ENCODE results near the gene IDH2. TPM values are rescaled to one million over a fixed set of nuclear protein-coding genes. Genes with fewer than 3 reads are reported as not detected.

Gene IDH2
- total and polyA plus RNA-seq, 2 of the 13 experiments (the other 11 are each of a cell fraction or from before 2014, with no cell fraction given): 121 to 145 TPM

GRCh38 chr15:90104551-90104950 is 2.3 kb upstream of the IDH2 start:
- WGBS (ENCODE audit: low lambda C conversion rate): 35% methylated on average over 3 of the region's 4 CpGs
- in situ Hi-C loops (cut with HindIII; ENCODE audit: extremely low pct_ligation_motif_present, low pct_unique_long_range_greater_than_20kb): no loop called here
- ChIA-PET CTCF (ENCODE audit: low intra/inter-chr PET ratio, low total read pairs) (no interaction called here), POLR2A (interaction anchor here (1.0 kb wide), 1 partner anchor 22 kb away, joined by 3 read pairs; no protein-coding TSS in a partner anchor)
- TF ChIP-seq EED (CRISPR knock-in tag; IDR thresholded peaks at IDR 0.05): 0 out of 2 replicates have a peak, but pooled peaks have one; percentile 35
- peak; percentile 94 for TF ChIP-seq ZNF768 (CRISPR knock-in tag; IDR thresholded peaks at IDR 0.05)
- 0 out of 2 replicates have a peak, but pooled peaks have one; percentile 20 for TF ChIP-seq ZNF501 (CRISPR knock-in tag; IDR thresholded peaks at IDR 0.05)
- no peak for TF ChIP-seq ZNF780A (CRISPR knock-in tag; IDR thresholded peaks at IDR 0.05)
- TF ChIP-seq ZMYM3 (CRISPR knock-in tag; IDR thresholded peaks at IDR 0.05): peak; percentile 76
- TF ChIP-seq CENPX (CRISPR knock-in tag; IDR thresholded peaks at IDR 0.05): no peak
- no peak for TF ChIP-seq USF2 (IDR thresholded peaks at IDR 0.05; ENCODE audit: low read depth, low read length)
- TF ChIP-seq USF2 (CRISPR knock-in tag; IDR thresholded peaks at IDR 0.05; ENCODE audit: borderline replicate concordance): no peak
- 0 out of 2 replicates have a peak, but pooled peaks have one; percentile 27 for TF ChIP-seq FLYWCH1 (CRISPR knock-in tag; IDR thresholded peaks at IDR 0.05)
- BruUV-seq (replicated peaks): no TSS peak
- Histone ChIP-seq H3K27ac (ENCODE audit: extremely low read length, insufficient read depth, low read length) (no peak overlapping the region), H3K27me3 (ENCODE audit: control insufficient read depth in 1 of 2, insufficient read depth in 2 of 2, low read length in 2 of 2) (peaks cover 0 to 1% of the 10 kb centered on the region in 2 experiments; a peak in 1 of 5 replicates), H3K4me3 (replicated peaks in 1 of 3; ENCODE audit: insufficient read depth in 1 of 3, low read depth in 2 of 3, low read length in 3 of 3) (no peak overlapping the region), H3K4me2 (ENCODE audit: low read depth, low read length) (peak overlapping the region; percentile 85), H3K4me1 (ENCODE audit: insufficient read depth, low read length) (peaks cover 64% of the 10 kb centered on the region), H2AFZ (ENCODE audit: low read length) (no peak overlapping the region), H3K9ac (ENCODE audit: insufficient read depth, low read depth, low read length) (no peak overlapping the region), H3K79me2 (ENCODE audit: insufficient read depth, low read length) (peaks cover 5% of the 10 kb centered on the region), H3K36me3 (replicated peaks in 1 of 2; ENCODE audit: control insufficient read depth in 1 of 2, insufficient read depth in 2 of 2, low read length in 2 of 2) (no peaks in the 10 kb centered on the region), H3K9me3 (ENCODE audit: low read length) (no peaks in the 10 kb centered on the region), H4K20me1 (ENCODE audit: insufficient read depth, low read length) (no peaks in the 10 kb centered on the region; the same call in 1 of the 2 replicates)
- no peak for FAIRE-seq
- ATAC-seq: no peak
- no peak for DNase-seq (ENCODE audit: low spot score)
- intact Hi-C loops (cut with micrococcal nuclease; ENCODE audit: unreplicated experiment): no loop called here
